ENCODE results near the gene CAPRIN2. TPM values are rescaled to one million over a fixed set of nuclear protein-coding genes. Genes with fewer than 3 reads are reported as not detected.

Gene CAPRIN2
- total and polyA plus RNA-seq, 2 of the 8 experiments (the other 6 are each of a cell fraction or from before 2014, with no cell fraction given): 24.8 to 52.0 TPM

GRCh38 chr12:30661210-30661609, 93.5 kb downstream of the CAPRIN2 start:
- no peak overlapping the region for H3K56ac ChIP-seq (replicated peaks; ENCODE audit: insufficient read length, low read depth, low read length)
- no peak overlapping the region for H2BK5ac ChIP-seq (ENCODE audit: low read depth, low read length)
- H3K36me3 ChIP-seq (ENCODE audit: control insufficient read depth in 2 of 4, insufficient read depth in 4 of 4, low read length in 3 of 4): peaks cover 0 to 21% (median 3%) of the 10 kb centered on the region in 4 experiments; a peak in 4 of 8 replicates
- H3K4ac ChIP-seq (replicated peaks; ENCODE audit: insufficient read length, low read depth, low read length): no peak overlapping the region
- CTCF ChIA-PET (ENCODE audit: partially characterized antibody): interaction anchor here (0.9 kb wide), 1 partner anchor 325 kb away, joined by 3 read pairs; no protein-coding TSS in a partner anchor
- no peak overlapping the region for H3K4me3 ChIP-seq (ENCODE audit: extremely low read depth in 1 of 4, insufficient read depth in 2 of 4, low read depth in 3 of 4, low read length in 4 of 4)
- H2AK5ac ChIP-seq (ENCODE audit: low read depth, low read length): no peak overlapping the region
- no peaks in the 10 kb centered on the region for H3K9me3 ChIP-seq (ENCODE audit: insufficient read depth in 2 of 2, low read depth in 1 of 2, low read length in 1 of 2)
- no peak overlapping the region for H2BK12ac ChIP-seq (ENCODE audit: low read depth, low read length)
- H3K27ac ChIP-seq (ENCODE audit: low read depth, low read length): no peak overlapping the region
- H3K18ac ChIP-seq (ENCODE audit: extremely low read depth, low read length): no peak overlapping the region
- POLR2A ChIA-PET (ENCODE audit: partially characterized antibody): no interaction called here
- H2BK120ac ChIP-seq (replicated peaks; ENCODE audit: low read depth, low read length): no peak overlapping the region
- H3K14ac ChIP-seq (ENCODE audit: insufficient read length): no peak overlapping the region
- no peak overlapping the region for H2BK20ac ChIP-seq (ENCODE audit: low read length)
- DNase-seq (ENCODE audit: low read depth in 1 of 2, low spot score in 2 of 2) (no peak), FAIRE-seq (no peak)
- H3K4me2 ChIP-seq (ENCODE audit: insufficient read depth in 1 of 2, low read depth in 2 of 2, low read length in 2 of 2): no peak overlapping the region
- H4K5ac ChIP-seq (ENCODE audit: insufficient read length, low read depth, low read length): no peak overlapping the region
- no peak overlapping the region for H2AFZ ChIP-seq (ENCODE audit: low read length)
- no peak overlapping the region for H4K8ac ChIP-seq (ENCODE audit: extremely low read depth, insufficient read depth, low read length)
- H4K91ac ChIP-seq (replicated peaks; ENCODE audit: insufficient read length, low read length): no peak overlapping the region
- no peaks in the 10 kb centered on the region for H3K79me2 ChIP-seq (ENCODE audit: control insufficient read depth in 1 of 2, insufficient read depth in 2 of 2, low read length in 2 of 2)
- H3K23me2 ChIP-seq (ENCODE audit: low read depth, low read length): no peaks in the 10 kb centered on the region
- H3K23ac ChIP-seq (ENCODE audit: insufficient read length): no peak overlapping the region
- H3K4me1 ChIP-seq (replicated peaks in 1 of 4; ENCODE audit: control insufficient read depth in 3 of 4, insufficient read depth in 4 of 4, low read length in 3 of 4): no peaks in the 10 kb centered on the region
- H2BK15ac ChIP-seq (ENCODE audit: low read length): no peak overlapping the region
- 68% methylated on average over 4 of the region's 4 CpGs; no CpG with 5 or more reads in 1 of the 2 experiments for WGBS, 2 experiments (ENCODE audit: extremely low coverage in 1 of 2, insufficient coverage in 1 of 2, insufficient read length in 1 of 2, insufficient replicate concordance in 2 of 2, low coverage in 1 of 2, low lambda C conversion rate in 2 of 2, missing lambda C conversion rate in 1 of 2)
- H4K20me1 ChIP-seq (replicated peaks in 1 of 2; ENCODE audit: control insufficient read depth in 1 of 2, insufficient read depth in 2 of 2, low read length in 2 of 2): no peaks in the 10 kb centered on the region
- no peaks in the 10 kb centered on the region for H3K79me1 ChIP-seq (ENCODE audit: low read depth, low read length)
- no peak overlapping the region for H3K9ac ChIP-seq (replicated peaks in 1 of 4; ENCODE audit: extremely low read depth in 1 of 4, low read depth in 3 of 4, low read length in 3 of 4)
- no peaks in the 10 kb centered on the region for H3K27me3 ChIP-seq (replicated peaks in 1 of 4; ENCODE audit: control insufficient read depth in 3 of 4, extremely low read depth in 1 of 4, insufficient read depth in 3 of 4, low read length in 3 of 4)
- TF ChIP-seq BRCA1 (IDR thresholded peaks at IDR 0.05; ENCODE audit: low read depth, low read length) (no peak), ASH2L (IDR thresholded peaks at IDR 0.05; ENCODE audit: low read length) (no peak), SP2 (IDR thresholded peaks at IDR 0.05; ENCODE audit: low read length) (no peak), TEAD4 (IDR thresholded peaks at IDR 0.05; ENCODE audit: low read depth, low read length) (no peak), CTCF (IDR thresholded peaks at IDR 0.05; ENCODE audit: control extremely low read depth in 1 of 3, insufficient read depth in 1 of 3, low read depth in 1 of 3, low read length in 3 of 3) (no peak), KDM1A (IDR thresholded peaks at IDR 0.05; ENCODE audit: borderline replicate concordance, low read length) (no peak), RFX5 (IDR thresholded peaks at IDR 0.05; ENCODE audit: borderline replicate concordance, low read depth, low read length) (no peak), E2F6 (IDR thresholded peaks at IDR 0.05) (no peak), CREB1 (IDR thresholded peaks at IDR 0.05) (no peak), JUN (IDR thresholded peaks at IDR 0.05; ENCODE audit: low read depth, low read length) (no peak)

Measured in H1 (cell line).